Neural cell (in vitro differentiated cells): ENCODE results near the gene SLC26A11. TPM values are rescaled to one million over a fixed set of nuclear protein-coding genes. Genes with fewer than 3 reads are reported as not detected.

ENCODE experiments used
- H2AFZ ChIP-seq: fragments of 200-600, 300-800 bp; sonication (generic), shearing (Covaris generic); 2 replicates; pipeline ENCODE4 v1.6.0; 2014; ENCODE audit warnings: low read depth, mild to moderate bottlenecking, antibody characterized with exemption, low read length, moderate library complexity
- H3F3A ChIP-seq: fragments of 200-600 bp; shearing (Covaris generic); 2 replicates; pipeline ENCODE4 v1.6.1; 2016; ENCODE audit warnings: mild to moderate bottlenecking, moderate library complexity, mixed read lengths, antibody characterized with exemption, low read length; ENCODE audit not compliant: insufficient read depth, poor library complexity, severe bottlenecking
- H3K27ac ChIP-seq: fragments of 200-600, 300-800 bp; sonication (generic), shearing (Covaris generic); 2 replicates; pipeline ENCODE4 v1.5.1; 2014; ENCODE audit warnings: mild to moderate bottlenecking, low read length, moderate library complexity
- H3K27me3 ChIP-seq: fragments of 300-800, 200-600 bp; sonication (generic), shearing (Covaris generic); 2 replicates; pipeline ENCODE4 v1.6.0; 2014; ENCODE audit warnings: mild to moderate bottlenecking, low read depth, low read length, moderate library complexity; ENCODE audit not compliant: insufficient read depth
- H3K36me3 ChIP-seq: fragments of 300-800, 200-600 bp; sonication (generic), shearing (Covaris generic); 2 replicates; pipeline ENCODE4 v1.5.1; 2014; ENCODE audit warnings: mild to moderate bottlenecking, antibody characterized with exemption, low read length, moderate library complexity; ENCODE audit not compliant: insufficient read depth
- H3K4me2 ChIP-seq: fragments of 300-800, 200-600 bp; sonication (generic), shearing (Covaris generic); 2 replicates; pipeline ENCODE4 v1.6.0; 2014; ENCODE audit warnings: mild to moderate bottlenecking, low read length
- H3K4me3 ChIP-seq: fragments of 300-800, 200-600 bp; sonication (generic), shearing (Covaris generic); 2 replicates; pipeline ENCODE4 v1.5.1; 2014; ENCODE audit warnings: mild to moderate bottlenecking, low read length, moderate library complexity
- H3K79me2 ChIP-seq: fragments of 200-600 bp; shearing (Covaris generic); replicated peaks from 2 replicates; pipeline ENCODE4 v1.6.0; 2014; ENCODE audit warnings: mild to moderate bottlenecking, low read length, moderate library complexity; ENCODE audit not compliant: insufficient read depth
- H3K9ac ChIP-seq: fragments of 300-800, 200-600 bp; sonication (generic), shearing (Covaris generic); 2 replicates; pipeline ENCODE4 v1.6.1; 2016; ENCODE audit warnings: mild to moderate bottlenecking, low read length, mixed read lengths
- H3K9me2 ChIP-seq: fragments of 200-600 bp; shearing (Covaris generic); 2 replicates; pipeline ENCODE4 v1.6.1; 2016; ENCODE audit warnings: mild to moderate bottlenecking, low read length, mixed read lengths; ENCODE audit not compliant: insufficient read depth
- H3K9me3 ChIP-seq: fragments of 200-600, 300-800 bp; sonication (generic), shearing (Covaris generic); 2 replicates; pipeline ENCODE4 v1.6.1; 2016; ENCODE audit warnings: mild to moderate bottlenecking, mixed run types, low read length, moderate library complexity, mixed read lengths
- H4K20me1 ChIP-seq: fragments of 200-600 bp; shearing (Covaris generic); 2 replicates; pipeline ENCODE4 v1.6.1; 2016; ENCODE audit warnings: mild to moderate bottlenecking, mixed run types; ENCODE audit not compliant: insufficient read depth
- EP300 ChIP-seq: fragments of 450-650 bp; conservative IDR thresholded peaks from 2 replicates; pipeline ENCODE4 v1.6.1; 2014; ENCODE audit warnings: antibody characterized with exemption, mild to moderate bottlenecking, moderate library complexity; ENCODE audit not compliant: poor library complexity, severe bottlenecking
- EZH2 ChIP-seq: fragments of 200-600, 300-800 bp; shearing (Covaris generic), sonication (generic); IDR thresholded peaks from 2 replicates; pipeline ENCODE4 v1.6.1; 2014; ENCODE audit warnings: antibody characterized with exemption, low read length, borderline replicate concordance, mild to moderate bottlenecking; ENCODE audit not compliant: insufficient read depth, poor library complexity, severe bottlenecking
- MXI1 ChIP-seq: fragments of 450-650 bp; conservative IDR thresholded peaks from 2 replicates; pipeline ENCODE4 v1.6.1; 2014; ENCODE audit warnings: antibody characterized with exemption, mild to moderate bottlenecking; ENCODE audit not compliant: poor library complexity, severe bottlenecking
- POLR2AphosphoS5 ChIP-seq: IDR thresholded peaks from 2 replicates; pipeline ENCODE4 v1.6.1; 2012
- RAD21 ChIP-seq: fragments of 450-650 bp; conservative IDR thresholded peaks from 2 replicates; pipeline ENCODE4 v1.6.1; 2014; ENCODE audit warnings: antibody characterized with exemption, mild to moderate bottlenecking, moderate library complexity
- SMC3 ChIP-seq: fragments of 450-650 bp; conservative IDR thresholded peaks from 2 replicates; pipeline ENCODE4 v1.6.1; 2014; ENCODE audit warnings: antibody characterized with exemption, mild to moderate bottlenecking, moderate library complexity; ENCODE audit not compliant: poor library complexity
- TAF1 ChIP-seq: IDR thresholded peaks from 2 replicates; pipeline ENCODE4 v1.6.1; 2012; ENCODE audit warnings: low read depth
- polyA plus RNA-seq: library from polyadenylated mRNA; depleted of rRNA; stranded (reverse); fragments of >200 nt; gene quantifications from 2 replicates; pipeline ENCODE4 v1.2.3, GENCODE V29; 2014
- TF ChIP-seq, protein P1 (sequence below): IDR thresholded peaks from 2 replicates; pipeline ENCODE4 v1.6.1; 2012; ENCODE audit warnings: borderline replicate concordance
- TF ChIP-seq, protein P2 (sequence below): fragments of 450-650 bp; IDR thresholded peaks from 2 replicates; pipeline ENCODE4 v1.5.1; 2014; ENCODE audit warnings: antibody characterized with exemption, mild to moderate bottlenecking, moderate library complexity; ENCODE audit not compliant: poor library complexity, severe bottlenecking

The SLC26A11 gene
- polyA plus RNA-seq, 1 donor from 2014 or later, result 18.6 TPM

DNA sequence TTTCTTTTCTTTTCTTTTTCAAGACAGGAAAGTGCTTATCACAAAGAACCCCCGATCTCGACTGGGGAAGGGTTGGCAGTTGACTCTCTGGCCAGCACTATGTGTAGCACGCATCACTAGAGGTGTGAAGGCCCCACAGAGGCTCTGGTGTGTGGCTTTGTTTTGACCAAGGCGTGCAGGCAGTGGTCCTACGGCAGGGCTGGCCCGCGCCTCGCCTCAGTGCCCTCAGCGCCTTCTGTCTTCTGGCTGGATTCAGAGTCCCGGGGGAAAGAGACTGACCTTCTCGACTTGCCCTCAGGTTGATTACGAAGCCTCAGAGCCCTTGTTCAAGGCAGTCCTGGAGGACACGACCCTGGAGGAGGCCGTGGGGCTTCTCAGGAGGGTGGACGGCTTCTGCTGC, 18.8 kb upstream of the SLC26A11 start:
- Histone ChIP-seq H2AFZ (no peak overlapping the region), H3K36me3 (no peaks in the 10 kb centered on the region), H3K4me2 (no peak overlapping the region), H4K20me1 (no peaks in the 10 kb centered on the region), H3K9ac (no peak overlapping the region), H3K27me3 (no peaks in the 10 kb centered on the region), H3K4me3 (no peak overlapping the region), H3K9me3 (no peaks in the 10 kb centered on the region), H3K9me2 (no peaks in the 10 kb centered on the region), H3K79me2 (no peaks in the 10 kb centered on the region), H3F3A (no peaks in the 10 kb centered on the region), H3K27ac (no peak overlapping the region)
- TF ChIP-seq, protein P1, sequence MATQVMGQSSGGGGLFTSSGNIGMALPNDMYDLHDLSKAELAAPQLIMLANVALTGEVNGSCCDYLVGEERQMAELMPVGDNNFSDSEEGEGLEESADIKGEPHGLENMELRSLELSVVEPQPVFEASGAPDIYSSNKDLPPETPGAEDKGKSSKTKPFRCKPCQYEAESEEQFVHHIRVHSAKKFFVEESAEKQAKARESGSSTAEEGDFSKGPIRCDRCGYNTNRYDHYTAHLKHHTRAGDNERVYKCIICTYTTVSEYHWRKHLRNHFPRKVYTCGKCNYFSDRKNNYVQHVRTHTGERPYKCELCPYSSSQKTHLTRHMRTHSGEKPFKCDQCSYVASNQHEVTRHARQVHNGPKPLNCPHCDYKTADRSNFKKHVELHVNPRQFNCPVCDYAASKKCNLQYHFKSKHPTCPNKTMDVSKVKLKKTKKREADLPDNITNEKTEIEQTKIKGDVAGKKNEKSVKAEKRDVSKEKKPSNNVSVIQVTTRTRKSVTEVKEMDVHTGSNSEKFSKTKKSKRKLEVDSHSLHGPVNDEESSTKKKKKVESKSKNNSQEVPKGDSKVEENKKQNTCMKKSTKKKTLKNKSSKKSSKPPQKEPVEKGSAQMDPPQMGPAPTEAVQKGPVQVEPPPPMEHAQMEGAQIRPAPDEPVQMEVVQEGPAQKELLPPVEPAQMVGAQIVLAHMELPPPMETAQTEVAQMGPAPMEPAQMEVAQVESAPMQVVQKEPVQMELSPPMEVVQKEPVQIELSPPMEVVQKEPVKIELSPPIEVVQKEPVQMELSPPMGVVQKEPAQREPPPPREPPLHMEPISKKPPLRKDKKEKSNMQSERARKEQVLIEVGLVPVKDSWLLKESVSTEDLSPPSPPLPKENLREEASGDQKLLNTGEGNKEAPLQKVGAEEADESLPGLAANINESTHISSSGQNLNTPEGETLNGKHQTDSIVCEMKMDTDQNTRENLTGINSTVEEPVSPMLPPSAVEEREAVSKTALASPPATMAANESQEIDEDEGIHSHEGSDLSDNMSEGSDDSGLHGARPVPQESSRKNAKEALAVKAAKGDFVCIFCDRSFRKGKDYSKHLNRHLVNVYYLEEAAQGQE, result no peak
- TF ChIP-seq MXI1, result no peak
- TF ChIP-seq SMC3, result no peak
- TF ChIP-seq EP300, result no peak
- TF ChIP-seq TAF1, result no peak
- TF ChIP-seq EZH2, result no peak
- TF ChIP-seq, protein P2, sequence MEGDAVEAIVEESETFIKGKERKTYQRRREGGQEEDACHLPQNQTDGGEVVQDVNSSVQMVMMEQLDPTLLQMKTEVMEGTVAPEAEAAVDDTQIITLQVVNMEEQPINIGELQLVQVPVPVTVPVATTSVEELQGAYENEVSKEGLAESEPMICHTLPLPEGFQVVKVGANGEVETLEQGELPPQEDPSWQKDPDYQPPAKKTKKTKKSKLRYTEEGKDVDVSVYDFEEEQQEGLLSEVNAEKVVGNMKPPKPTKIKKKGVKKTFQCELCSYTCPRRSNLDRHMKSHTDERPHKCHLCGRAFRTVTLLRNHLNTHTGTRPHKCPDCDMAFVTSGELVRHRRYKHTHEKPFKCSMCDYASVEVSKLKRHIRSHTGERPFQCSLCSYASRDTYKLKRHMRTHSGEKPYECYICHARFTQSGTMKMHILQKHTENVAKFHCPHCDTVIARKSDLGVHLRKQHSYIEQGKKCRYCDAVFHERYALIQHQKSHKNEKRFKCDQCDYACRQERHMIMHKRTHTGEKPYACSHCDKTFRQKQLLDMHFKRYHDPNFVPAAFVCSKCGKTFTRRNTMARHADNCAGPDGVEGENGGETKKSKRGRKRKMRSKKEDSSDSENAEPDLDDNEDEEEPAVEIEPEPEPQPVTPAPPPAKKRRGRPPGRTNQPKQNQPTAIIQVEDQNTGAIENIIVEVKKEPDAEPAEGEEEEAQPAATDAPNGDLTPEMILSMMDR, result no peak
- TF ChIP-seq RAD21, result no peak
- TF ChIP-seq POLR2AphosphoS5, result no peak

DNA sequence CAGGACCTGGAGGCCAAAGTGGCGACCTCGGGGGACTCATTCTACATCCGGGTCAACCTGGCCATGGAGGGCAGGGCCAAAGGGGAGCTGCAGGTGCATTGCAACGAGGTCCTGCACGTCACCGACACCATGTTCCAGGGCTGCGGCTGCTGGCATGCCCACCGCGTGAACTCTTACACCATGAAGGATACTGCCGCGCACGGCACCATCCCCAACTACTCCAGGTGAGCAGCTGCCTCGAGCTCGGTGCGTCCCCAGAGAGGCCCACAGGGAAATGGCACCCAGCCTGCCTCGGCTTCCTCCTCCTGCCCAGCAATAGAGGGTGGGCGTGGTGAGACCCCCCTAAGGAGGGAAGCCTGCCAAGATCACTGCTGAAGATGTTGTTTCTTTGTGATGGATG, 18.0 kb upstream of the SLC26A11 start:
- TF ChIP-seq, protein P1, result no peak
- TF ChIP-seq EZH2, result no peak
- TF ChIP-seq TAF1, result no peak
- no peak for TF ChIP-seq SMC3
- no peak for TF ChIP-seq EP300
- TF ChIP-seq RAD21, result no peak
- Histone ChIP-seq H3K36me3 (no peaks in the 10 kb centered on the region), H3K9me2 (no peaks in the 10 kb centered on the region), H3K9me3 (no peaks in the 10 kb centered on the region), H3K4me3 (no peak overlapping the region), H2AFZ (no peak overlapping the region), H3K27ac (no peak overlapping the region), H3F3A (no peaks in the 10 kb centered on the region), H3K27me3 (no peaks in the 10 kb centered on the region), H3K79me2 (no peaks in the 10 kb centered on the region), H3K9ac (no peak overlapping the region), H3K4me2 (no peak overlapping the region), H4K20me1 (no peaks in the 10 kb centered on the region)
